Immature natural killer cell (primary cell): ENCODE data around the gene ARHGEF10L. TPM values are rescaled to one million over a fixed set of nuclear protein-coding genes. Genes with fewer than 3 reads are reported as not detected.
"Not testable (repeated sequence)": the region's sequence is repeated elsewhere in the genome, so short reads cannot be mapped to it uniquely, and the experiment has no call there.

Source experiments
- DNase-seq, 3 donors: peaks; one replicate each; pipeline ENCODE4 v3.0.0; 2022; ENCODE audit warnings: mixed read lengths in 1 of 3
- H3K27ac Mint-ChIP-seq, 6 donors: one replicate each; pipeline ENCODE4 v1.8.0; 2020; ENCODE audit warnings: mixed read lengths in 6 of 6, mild to moderate bottlenecking in 5 of 6, inconsistent platforms in 4 of 6, moderate library complexity in 3 of 6
- H3K27me3 Mint-ChIP-seq, 3 donors: one replicate each; pipeline ENCODE4 v1.8.0; 2020 to 2021; ENCODE audit warnings: low read depth in 3 of 3, mild to moderate bottlenecking in 3 of 3, mixed read lengths in 3 of 3, moderate library complexity in 3 of 3, inconsistent platforms in 1 of 3
- H3K36me3 Mint-ChIP-seq, 3 donors: one replicate each; pipeline ENCODE4 v1.8.0; 2020; ENCODE audit warnings: mixed read lengths in 3 of 3, inconsistent platforms in 2 of 3, mild to moderate bottlenecking in 2 of 3
- H3K4me1 Mint-ChIP-seq, 2 donors: one replicate each; pipeline ENCODE4 v1.8.0; 2020; ENCODE audit warnings: inconsistent platforms in 2 of 2, mild to moderate bottlenecking in 2 of 2, mixed read lengths in 2 of 2, moderate library complexity in 1 of 2
- H3K4me3 Mint-ChIP-seq, 5 donors: one replicate each; pipeline ENCODE4 v1.8.0; 2020; ENCODE audit warnings: mild to moderate bottlenecking in 5 of 5, mixed read lengths in 5 of 5, inconsistent platforms in 3 of 5, moderate library complexity in 3 of 5
- H3K9me3 Mint-ChIP-seq, 6 donors: one replicate each; pipeline ENCODE4 v1.8.0; 2020; ENCODE audit warnings: mild to moderate bottlenecking in 6 of 6, mixed read lengths in 6 of 6, inconsistent platforms in 4 of 6, moderate library complexity in 3 of 6
- polyA plus RNA-seq, 3 donors: library from polyadenylated mRNA; unstranded; fragments of 300-500 nt; fragmentation: Illumina TruSeq; gene quantifications; one replicate each; pipeline ENCODE4 v1.2.3, GENCODE V29; 2021

ARHGEF10L gene
- polyA plus RNA-seq, 3 donors from 2014 or later, result 0.17 to 0.20 TPM; not detected in 1

DNA sequence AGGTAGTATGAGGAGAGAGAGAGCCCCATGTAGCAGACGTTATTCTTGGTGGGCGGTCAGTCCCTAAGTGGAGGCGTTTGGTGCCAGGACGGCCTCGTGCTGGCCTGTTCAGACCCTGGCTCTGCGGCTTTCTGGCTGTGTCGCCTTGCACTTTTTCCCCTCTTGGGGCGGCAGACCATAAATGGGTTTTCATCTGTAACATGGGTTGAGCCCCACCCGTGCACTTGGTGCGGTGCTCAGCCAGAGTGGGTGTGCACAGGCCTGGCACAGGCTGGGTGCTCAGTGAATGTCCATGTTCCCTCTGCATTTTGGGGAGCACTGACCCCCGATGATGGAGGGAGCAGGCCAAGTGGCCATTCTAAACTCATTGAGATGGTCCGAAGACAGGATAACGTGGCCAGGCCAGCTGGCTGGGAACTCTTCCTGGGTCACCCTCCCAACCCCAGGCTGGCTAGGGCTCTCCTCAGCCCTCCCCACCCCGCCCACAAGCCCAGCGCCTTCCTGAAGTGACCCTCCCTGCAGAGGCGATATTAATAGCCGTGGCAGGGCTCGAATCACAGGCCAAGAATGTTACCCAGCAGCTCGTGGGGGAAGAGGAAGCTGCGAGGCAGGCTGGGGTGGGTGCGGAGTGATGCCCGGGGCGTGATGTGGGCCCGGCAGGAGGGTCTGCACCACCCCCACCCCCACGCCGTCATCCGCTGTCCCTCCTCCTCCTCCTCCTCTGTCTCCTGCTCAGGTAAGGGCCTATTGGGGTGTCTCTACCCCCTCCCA is 78.5 kb downstream of the ARHGEF10L start:
- no peaks in the 10 kb centered on the region for H3K9me3 Mint-ChIP-seq
- no peak overlapping the region for H3K4me3 Mint-ChIP-seq
- DNase-seq, result no peak
- H3K27ac Mint-ChIP-seq, result no peak overlapping the region
- peaks cover 0 to 4% (median 2%) of the 10 kb centered on the region in 3 donors for H3K27me3 Mint-ChIP-seq
- H3K36me3 Mint-ChIP-seq, result no peaks in the 10 kb centered on the region
- H3K4me1 Mint-ChIP-seq, result no peaks in the 10 kb centered on the region

DNA sequence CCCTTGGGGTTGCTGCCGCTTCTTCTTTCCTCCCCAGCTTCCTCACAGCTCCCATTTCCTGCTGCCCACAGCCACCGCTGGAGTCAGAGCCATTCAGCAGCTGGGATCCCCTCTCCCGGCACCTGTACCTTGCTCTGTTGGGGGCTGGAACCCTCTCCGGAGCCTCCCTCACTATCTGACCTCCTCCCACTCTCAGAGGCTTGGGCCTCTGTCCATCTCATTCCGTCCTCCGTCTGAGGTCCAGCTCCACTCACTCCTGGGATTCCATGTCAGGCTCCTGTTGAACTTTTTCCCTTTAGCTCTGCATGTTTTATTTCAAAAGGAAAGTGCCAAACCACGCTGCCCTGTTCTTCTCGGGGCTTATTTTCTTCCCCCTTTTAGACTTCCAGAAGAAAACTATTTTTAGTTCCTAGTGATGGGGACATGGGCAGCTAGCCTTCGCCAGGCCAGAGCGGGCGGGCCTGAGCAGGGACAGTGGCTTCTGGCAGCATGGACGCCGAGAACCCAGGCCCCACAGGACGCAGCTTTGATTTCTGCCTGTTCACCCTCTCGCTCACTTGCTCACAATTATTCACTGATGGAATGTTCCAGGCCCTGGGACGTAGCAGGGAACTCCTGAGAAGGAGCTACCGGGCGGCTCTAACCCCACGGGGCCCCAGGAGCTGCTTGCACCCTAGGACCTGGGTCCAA is 79.2 kb downstream of the ARHGEF10L start:
- Mint-ChIP-seq H3K4me1 (no peaks in the 10 kb centered on the region), H3K36me3 (no peaks in the 10 kb centered on the region), H3K4me3 (no peak overlapping the region), H3K27ac (no peak overlapping the region), H3K9me3 (no peaks in the 10 kb centered on the region), H3K27me3 (peaks cover 0 to 4% (median 2%) of the 10 kb centered on the region in 3 donors)
- DNase-seq, result no peak

DNA sequence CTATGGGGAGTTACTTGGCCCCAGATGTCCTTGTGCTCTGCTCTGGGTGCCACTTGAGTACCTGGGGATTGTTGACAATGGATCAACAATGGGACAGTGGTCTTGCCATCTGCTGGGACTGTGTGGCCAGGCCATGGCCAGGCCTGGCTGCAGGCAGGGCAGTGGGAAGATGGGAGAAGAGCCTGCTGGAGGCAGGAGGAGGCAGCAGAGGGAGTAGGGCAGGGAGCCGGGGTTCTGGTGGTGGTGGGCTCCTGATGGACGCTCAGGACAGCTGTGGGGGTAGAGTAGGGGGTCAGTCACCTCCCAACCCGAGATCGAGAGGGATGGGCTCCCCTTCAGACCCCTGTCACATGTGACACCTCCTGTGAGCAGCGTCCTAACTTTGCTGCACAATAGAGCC is 81.0 kb downstream of the ARHGEF10L start:
- H3K27me3 Mint-ChIP-seq, result peaks cover 1 to 4% (median 2%) of the 10 kb centered on the region in 3 donors
- no peaks in the 10 kb centered on the region for H3K4me1 Mint-ChIP-seq
- DNase-seq, result no peak
- no peaks in the 10 kb centered on the region for H3K36me3 Mint-ChIP-seq
- H3K4me3 Mint-ChIP-seq, result no peak overlapping the region
- no peaks in the 10 kb centered on the region for H3K9me3 Mint-ChIP-seq
- no peak overlapping the region for H3K27ac Mint-ChIP-seq

DNA sequence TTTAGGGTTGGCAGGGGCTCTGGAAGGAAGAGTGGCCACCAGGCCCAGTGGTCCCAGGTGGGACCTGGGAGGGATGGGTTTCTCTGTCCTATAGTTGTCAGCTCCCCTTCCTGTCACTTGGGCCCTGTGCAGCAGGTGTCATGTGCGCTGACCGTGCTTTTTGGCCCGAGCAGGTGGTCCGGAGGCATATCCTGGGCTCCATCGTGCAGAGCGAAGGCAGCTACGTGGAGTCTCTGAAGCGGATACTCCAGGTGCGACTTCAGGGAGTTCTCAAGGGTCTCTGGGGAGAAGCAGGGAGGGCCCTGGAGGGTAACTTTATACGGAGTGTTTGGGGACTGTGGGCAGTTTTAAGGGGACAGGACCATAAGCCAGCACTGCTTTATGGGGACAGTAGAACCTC is 82.2 kb downstream of the ARHGEF10L start:
- H3K4me1 Mint-ChIP-seq, result no peaks in the 10 kb centered on the region

DNA sequence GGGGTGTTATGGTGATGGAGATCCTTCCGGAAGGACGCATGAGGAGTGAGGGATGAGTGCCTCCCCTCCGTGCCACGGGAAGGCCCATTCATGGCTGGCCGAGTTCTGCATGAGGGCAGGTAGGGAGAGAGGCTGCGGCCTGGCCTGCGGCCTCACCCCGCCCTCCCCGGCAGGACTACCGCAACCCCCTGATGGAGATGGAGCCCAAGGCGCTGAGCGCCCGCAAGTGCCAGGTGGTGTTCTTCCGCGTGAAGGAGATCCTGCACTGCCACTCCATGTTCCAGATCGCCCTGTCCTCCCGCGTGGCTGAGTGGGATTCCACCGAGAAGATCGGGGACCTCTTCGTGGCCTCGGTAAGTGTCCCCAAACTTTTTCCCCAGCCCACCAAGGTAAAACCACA is 83.3 kb downstream of the ARHGEF10L start:
- Mint-ChIP-seq H3K4me1 (no peaks in the 10 kb centered on the region), H3K4me3 (no peak overlapping the region), H3K27ac (no peak overlapping the region), H3K36me3 (no peaks in the 10 kb centered on the region), H3K9me3 (no peaks in the 10 kb centered on the region), H3K27me3 (peaks cover 0 to 4% (median 1%) of the 10 kb centered on the region in 3 donors)
- no peak for DNase-seq

More for the DNA sequence above, 82.2 kb downstream of the ARHGEF10L start:
- DNase-seq, result no peak
- no peak overlapping the region for H3K27ac Mint-ChIP-seq
- no peaks in the 10 kb centered on the region for H3K36me3 Mint-ChIP-seq
- no peak overlapping the region for H3K4me3 Mint-ChIP-seq
- peaks cover 0 to 2% (median 1%) of the 10 kb centered on the region in 3 donors for H3K27me3 Mint-ChIP-seq
- H3K9me3 Mint-ChIP-seq, result no peaks in the 10 kb centered on the region

DNA sequence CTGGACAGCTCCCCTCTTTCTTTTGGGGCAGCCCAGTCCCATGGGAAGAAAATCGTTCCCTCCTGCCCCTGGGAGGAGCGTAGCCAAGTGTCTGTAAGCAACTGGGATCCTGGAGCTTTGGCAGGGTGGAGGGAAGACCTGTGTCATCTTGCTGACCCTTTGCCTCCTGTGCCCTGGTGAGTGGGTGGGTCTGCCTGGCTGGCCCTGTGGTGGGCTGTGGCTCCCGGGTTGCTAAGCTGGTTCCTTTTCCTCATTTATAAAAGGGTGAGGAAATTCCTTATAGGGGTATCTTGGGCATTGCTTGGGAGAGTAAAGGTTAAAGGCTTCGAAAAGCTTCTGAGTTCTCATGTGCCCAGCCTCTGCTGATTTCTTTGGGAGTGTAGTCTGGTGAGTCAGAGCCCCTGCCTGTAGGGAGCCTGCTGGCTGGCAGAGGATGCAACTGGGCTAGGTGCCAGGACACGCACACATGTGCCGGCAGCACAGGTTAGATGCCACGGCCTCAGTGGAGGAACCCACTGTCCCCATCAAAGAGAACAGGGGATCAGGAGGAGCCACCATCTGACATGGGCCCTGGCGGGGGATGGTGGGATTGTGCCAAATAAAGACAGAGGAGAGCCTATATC is 85.2 kb downstream of the ARHGEF10L start:
- Mint-ChIP-seq H3K36me3 (no peaks in the 10 kb centered on the region), H3K27me3 (peaks cover 0 to 4% (median 1%) of the 10 kb centered on the region in 3 donors), H3K4me1 (no peaks in the 10 kb centered on the region), H3K9me3 (no peaks in the 10 kb centered on the region), H3K27ac (no peak overlapping the region), H3K4me3 (no peak overlapping the region)
- no peak for DNase-seq

DNA sequence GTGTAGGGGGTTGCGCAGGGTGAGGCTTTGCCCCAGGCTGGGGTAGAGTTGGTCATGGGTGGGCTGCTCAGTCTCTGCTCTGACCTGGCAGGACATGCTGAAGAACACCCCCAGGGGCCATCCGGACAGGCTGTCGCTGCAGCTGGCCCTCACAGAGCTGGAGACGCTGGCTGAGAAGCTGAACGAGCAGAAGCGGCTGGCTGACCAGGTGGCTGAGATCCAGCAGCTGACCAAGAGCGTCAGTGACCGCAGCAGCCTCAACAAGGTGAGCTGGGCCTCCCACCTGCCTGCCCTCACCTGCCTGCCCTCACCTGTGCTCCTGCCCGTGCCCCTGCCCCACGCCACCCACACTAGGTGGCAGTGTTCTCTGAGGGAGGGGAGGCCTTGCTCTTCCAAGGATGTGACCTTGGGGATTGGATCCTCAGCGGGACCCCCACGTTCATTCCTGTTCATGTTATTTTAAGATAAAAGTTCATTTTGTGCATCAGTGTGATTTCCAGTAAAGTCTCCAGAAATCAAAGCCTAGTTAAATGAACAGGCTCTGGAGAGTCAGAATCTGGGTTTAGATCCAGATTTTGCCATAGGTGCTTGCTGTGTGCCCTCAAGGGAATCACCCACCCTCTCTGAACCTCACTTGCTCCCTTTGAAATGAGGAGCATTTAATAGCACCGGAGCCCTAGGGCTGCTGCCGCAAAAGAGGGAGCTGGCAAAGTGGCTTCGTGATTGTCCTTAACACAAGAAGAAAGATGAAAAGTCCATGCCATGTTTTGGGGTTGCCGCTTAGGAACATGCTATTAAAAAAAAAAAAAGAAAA is 87.9 kb downstream of the ARHGEF10L start:
- DNase-seq, result no peak
- no peak overlapping the region for H3K27ac Mint-ChIP-seq
- H3K4me3 Mint-ChIP-seq, result no peak overlapping the region
- H3K9me3 Mint-ChIP-seq, result no peaks in the 10 kb centered on the region
- H3K27me3 Mint-ChIP-seq, result peaks cover 0 to 6% (median 1%) of the 10 kb centered on the region in 3 donors
- H3K36me3 Mint-ChIP-seq, result no peaks in the 10 kb centered on the region
- H3K4me1 Mint-ChIP-seq, result no peaks in the 10 kb centered on the region

DNA sequence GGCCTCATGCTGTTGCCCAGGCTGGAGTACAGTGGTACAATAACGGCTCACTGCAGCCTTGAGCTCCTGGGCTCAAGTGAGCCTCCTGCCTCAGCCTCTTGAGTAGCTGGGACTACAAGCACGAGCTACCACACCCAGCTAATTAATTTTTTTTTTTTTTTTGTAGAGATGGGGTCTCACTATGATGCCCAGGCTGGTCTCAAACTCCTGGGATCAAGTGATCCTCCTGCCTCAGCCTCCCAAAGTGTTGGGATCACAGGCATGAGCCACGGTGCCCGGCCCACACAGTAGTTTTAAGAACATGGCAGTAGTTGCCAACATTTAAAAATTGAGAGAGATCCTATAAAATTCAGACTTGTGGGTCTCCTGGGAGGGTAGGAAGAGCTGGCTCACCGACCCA is 89.5 kb downstream of the ARHGEF10L start:
- not testable (repeated sequence) for H3K4me3 Mint-ChIP-seq, H3K27ac Mint-ChIP-seq

DNA sequence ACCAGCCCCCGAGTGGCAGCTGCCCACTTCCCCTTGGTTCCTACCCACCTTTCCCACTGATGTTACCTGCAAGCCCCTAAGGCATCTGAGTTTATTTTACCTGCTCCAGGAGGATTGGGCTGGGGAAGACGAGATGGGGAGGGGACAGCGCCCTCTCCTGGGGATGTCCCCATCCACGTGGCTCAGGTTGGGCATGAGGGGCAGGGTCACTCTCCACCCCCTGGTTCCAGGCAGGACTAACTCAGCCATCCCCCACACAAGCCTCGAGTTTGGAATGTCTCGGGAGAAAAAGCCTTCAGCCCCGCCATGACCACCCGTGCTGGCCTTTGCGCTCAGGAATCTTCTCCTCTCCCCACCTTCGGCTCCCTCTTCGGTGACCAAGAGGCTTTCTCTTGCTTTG is 90.0 kb downstream of the ARHGEF10L start:
- H3K36me3 Mint-ChIP-seq, result no peaks in the 10 kb centered on the region
- no peaks in the 10 kb centered on the region for H3K9me3 Mint-ChIP-seq
- H3K4me3 Mint-ChIP-seq, result no peak overlapping the region
- H3K27ac Mint-ChIP-seq, result no peak overlapping the region
- peaks cover 0 to 6% (median 0%) of the 10 kb centered on the region in 3 donors for H3K27me3 Mint-ChIP-seq
- DNase-seq, result no peak
- no peaks in the 10 kb centered on the region for H3K4me1 Mint-ChIP-seq

More for the DNA sequence above, 89.5 kb downstream of the ARHGEF10L start:
- H3K36me3 Mint-ChIP-seq, H3K9me3 Mint-ChIP-seq, H3K27me3 Mint-ChIP-seq, DNase-seq, H3K4me1 Mint-ChIP-seq: not testable (repeated sequence)

DNA sequence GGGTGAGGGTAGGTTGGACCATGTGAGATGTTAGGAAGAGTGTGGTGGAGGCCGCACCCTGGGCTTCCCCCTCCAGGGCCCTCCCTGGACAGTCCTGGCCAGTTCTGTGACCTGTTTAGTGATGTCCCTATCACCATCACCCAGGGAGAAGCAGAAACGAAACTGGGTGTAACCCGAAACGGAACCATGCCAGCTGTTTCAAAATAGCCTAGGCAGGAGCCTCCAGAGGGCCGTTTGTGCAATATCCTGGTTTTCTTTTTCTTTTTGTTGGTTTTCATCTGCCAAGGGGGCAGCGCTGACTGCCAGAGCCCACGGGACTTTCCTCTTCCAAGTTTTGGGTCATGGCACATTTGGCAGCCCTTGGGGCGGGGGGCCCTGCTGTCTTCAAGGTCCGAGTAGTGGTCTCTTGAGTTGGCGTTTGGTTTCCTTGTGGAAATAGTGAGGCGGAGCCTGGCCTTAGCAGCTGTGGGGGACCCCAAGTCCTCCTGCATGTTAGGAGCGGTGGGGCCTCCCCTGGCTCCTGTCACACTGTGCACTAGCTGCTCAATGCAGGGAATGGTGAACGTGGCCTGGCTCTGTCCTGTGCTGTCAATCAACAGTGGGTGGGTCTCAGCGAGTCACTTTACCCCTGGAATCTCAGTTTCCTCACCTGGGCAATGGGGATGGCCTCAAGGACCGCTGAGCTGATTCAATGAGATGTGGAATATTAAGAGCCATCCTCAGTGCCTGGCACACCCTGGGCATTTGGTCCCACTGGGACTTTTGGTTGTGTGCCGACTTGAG is 90.7 kb downstream of the ARHGEF10L start:
- Mint-ChIP-seq H3K36me3 (no peaks in the 10 kb centered on the region), H3K4me3 (no peak overlapping the region), H3K27me3 (peaks cover 0 to 6% (median 0%) of the 10 kb centered on the region in 3 donors), H3K4me1 (no peaks in the 10 kb centered on the region), H3K27ac (no peak overlapping the region), H3K9me3 (no peaks in the 10 kb centered on the region)
- no peak for DNase-seq

DNA sequence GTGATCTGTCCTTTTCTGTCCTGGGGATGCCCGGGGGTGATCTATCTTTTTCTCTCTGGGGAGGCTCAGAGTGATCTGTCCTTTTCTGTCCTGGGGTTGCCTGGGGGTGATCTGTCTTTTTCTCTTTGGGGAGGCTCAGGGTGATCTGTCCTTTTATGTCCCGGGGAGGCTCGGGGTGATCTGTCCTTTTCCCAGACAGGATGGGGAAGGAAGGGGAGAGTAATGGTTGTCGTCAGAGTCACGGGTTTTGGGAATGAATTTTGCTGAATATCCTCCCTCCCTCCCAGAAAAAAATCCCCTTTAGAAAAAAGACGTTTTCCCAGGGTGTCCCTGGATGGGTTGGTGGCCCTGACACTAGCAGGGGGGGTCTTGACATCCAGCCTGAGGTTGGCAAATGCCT is 91.5 kb downstream of the ARHGEF10L start:
- Mint-ChIP-seq H3K9me3 (no peaks in the 10 kb centered on the region), H3K4me3 (no peak overlapping the region), H3K27me3 (peaks cover 1 to 6% (median 2%) of the 10 kb centered on the region in 3 donors), H3K4me1 (no peaks in the 10 kb centered on the region), H3K36me3 (no peaks in the 10 kb centered on the region), H3K27ac (no peak overlapping the region)
- no peak for DNase-seq

DNA sequence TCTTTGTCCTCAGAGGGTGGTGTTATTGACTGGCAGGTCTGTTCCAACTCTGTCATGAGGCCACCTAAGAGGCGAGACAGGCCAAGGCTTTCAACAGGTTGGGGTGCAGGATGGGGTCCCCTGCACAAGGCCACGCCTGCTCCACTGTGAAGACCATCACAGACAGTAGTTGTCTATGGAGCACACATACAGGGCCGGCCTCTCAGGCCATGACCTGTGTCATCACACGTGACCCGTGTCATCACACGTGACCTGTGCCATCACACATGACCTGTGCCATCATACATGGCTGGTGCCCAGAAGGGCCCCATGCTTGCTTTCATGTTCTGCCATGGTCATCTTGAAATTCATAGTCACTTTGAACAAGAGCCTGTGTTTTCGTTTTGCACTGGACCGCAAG is 91.9 kb downstream of the ARHGEF10L start:
- H3K27ac Mint-ChIP-seq, result no peak overlapping the region
- no peaks in the 10 kb centered on the region for H3K36me3 Mint-ChIP-seq
- no peak overlapping the region for H3K4me3 Mint-ChIP-seq
- no peaks in the 10 kb centered on the region for H3K4me1 Mint-ChIP-seq
- no peak for DNase-seq
- H3K27me3 Mint-ChIP-seq, result peaks cover 1 to 6% (median 3%) of the 10 kb centered on the region in 3 donors
- no peaks in the 10 kb centered on the region for H3K9me3 Mint-ChIP-seq

DNA sequence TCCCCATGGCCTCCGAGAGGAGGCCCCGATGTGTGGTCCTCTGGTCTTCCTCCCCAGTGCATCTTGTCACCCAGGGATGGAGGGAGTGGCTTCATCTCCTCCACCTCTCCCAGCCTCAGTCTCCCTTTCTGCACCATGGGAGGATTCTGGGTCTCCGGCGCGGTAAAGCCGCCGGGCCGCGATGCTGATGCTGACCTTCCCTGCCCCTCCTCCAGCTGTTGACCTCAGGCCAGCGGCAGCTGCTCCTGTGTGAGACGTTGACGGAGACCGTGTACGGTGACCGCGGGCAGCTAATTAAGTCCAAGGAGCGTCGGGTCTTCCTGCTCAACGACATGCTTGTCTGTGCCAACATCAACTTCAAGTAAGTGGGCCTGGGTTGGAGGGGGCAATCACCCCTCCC is 92.6 kb downstream of the ARHGEF10L start:
- no peak overlapping the region for H3K27ac Mint-ChIP-seq
- no peaks in the 10 kb centered on the region for H3K36me3 Mint-ChIP-seq
- peaks cover 1 to 6% (median 3%) of the 10 kb centered on the region in 3 donors for H3K27me3 Mint-ChIP-seq

More for the DNA sequence above, 92.6 kb downstream of the ARHGEF10L start:
- DNase-seq, result no peak
- Mint-ChIP-seq H3K4me3 (no peak overlapping the region), H3K9me3 (no peaks in the 10 kb centered on the region), H3K4me1 (no peaks in the 10 kb centered on the region)
